GM21526 (cell line): ENCODE results near the gene CD8B.
A peak's percentile ranks its signal among the peaks of the same experiment; 100 is the strongest.
"Not testable (repeated sequence)": the region's sequence is repeated elsewhere in the genome, so short reads cannot be mapped to it uniquely, and the experiment has no call there.

Source experiments
- ATAC-seq: cut with Tn5 transposase; IDR thresholded peaks from one replicate; pipeline ENCODE4 v1.9.1; 2021; ENCODE audit warnings: moderate library complexity; ENCODE audit not compliant: unreplicated experiment, low FRiP score

The CD8B gene

DNA sequence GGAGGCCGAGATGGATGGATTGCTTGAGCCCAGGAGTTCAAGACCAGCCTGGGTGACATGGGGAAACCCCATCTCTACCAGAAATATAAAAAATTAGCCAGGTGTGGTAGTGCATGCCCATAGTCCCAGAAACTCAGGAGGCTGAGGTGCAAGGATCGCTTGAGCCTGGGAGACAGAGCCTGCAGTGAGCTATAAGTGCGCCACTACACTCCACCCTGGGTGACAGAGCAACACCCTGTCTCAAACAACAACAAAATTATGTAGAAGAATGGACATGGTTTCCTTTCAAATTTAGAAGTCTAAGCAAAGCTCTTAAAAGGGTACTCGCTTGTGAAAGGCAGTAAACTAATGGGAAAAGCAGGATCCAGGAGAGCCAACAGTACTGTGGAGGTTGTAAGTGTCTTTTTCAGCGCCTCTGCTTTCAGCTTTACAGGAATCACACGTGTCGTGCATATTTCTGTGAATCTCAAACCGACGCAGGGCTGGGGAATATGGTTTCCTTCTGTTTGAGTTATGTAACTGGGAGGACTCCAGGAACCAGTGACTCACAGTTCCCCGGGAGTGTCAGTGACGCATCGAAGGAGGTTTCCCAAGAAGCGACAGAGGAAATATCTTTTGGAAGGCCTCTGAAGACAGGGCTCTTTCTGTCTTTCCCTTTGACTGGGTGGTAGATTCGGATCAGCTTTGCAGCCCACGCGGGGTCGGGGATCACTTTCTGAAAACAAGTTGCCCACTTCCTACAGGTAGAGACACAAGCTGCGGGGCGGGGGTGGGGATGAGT is 24.6 kb downstream of the CD8B start:
- not testable (repeated sequence) for ATAC-seq

DNA sequence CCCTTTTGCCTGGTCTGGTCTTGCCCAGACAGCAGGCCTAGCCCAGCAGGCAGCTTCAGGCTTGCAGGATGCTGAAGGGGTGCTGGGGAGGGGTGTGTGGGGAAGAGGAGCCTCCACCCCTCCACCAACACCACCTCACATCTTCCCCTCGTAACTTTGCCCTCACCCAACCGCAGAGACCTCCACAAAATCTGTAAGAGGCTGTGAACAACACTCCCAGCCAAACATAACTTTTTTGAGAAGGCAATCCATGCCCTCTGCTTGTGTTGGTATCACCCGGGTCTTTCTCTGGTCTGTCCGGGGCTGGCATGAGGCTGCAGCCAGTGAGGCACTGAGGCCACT is 26.2 kb downstream of the CD8B start:
- ATAC-seq: not testable (repeated sequence)

- ATAC-seq: no peak
Measured at GRCh38 chr2:86833315-86833714, 28.4 kb downstream of the CD8B start.

GRCh38 chr2:86832334-86833096 is 29.2 kb downstream of the CD8B start:
- ATAC-seq: no peak

GRCh38 chr2:86831537-86831936 is 30.1 kb downstream of the CD8B start:
- no peak for ATAC-seq

DNA sequence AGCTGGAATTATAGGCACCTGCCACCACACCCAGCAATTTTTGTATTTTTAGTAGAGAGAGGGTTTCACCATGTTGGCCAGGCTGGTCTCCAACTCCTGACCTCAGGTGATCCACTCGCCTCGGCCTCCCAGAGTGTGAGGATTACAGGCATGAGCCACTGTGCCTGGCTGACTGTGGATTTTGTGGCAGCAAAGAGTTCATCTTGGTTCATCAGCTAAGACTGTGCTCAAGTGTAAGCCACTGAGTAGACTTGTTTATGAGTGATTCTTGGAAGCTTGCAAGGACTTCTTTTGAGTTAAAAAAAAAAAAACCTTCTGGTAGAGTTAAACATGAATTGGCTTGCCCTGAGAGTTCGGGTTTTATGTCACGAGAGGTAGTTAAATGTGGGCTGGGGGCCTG is 34.7 kb downstream of the CD8B start:
- no peak for ATAC-seq

GRCh38 chr2:86825693-86826381 is 35.8 kb downstream of the CD8B start:
- ATAC-seq: no peak

- ATAC-seq: no peak
Measured at GRCh38 chr2:86825036-86825692, 36.5 kb downstream of the CD8B start.

DNA sequence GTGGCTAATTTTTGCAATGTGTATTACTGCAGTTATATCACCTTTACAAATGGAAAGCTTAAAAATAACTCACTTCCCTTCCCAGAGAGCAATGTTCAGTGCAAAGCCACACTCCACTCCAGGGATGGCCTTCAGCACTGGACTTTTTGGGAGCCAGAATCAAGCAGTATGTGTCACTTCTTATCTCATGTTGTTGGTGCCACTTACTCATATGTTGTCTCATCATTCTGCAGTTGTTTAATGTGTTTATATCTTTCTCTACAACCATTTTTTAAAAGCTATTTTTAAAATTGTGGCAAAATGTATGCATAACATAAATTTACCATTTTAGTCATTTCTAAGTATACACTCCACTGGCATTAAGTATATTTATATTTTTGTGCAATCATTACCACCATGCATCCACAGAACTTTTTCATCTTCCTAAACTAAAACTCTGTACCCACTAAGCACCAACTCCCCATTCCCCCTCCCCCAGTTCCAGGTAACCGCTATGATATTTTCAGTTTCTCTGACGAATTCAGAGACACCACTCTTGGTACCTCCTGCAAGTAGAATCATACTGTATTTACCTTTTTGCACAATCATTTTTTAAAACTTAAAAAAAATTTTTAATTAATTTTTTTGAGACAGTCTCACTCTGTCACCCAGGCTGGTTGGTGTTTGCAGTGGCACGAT is 38.9 kb downstream of the CD8B start:
- ATAC-seq: no peak

- ATAC-seq: no peak
Measured at GRCh38 chr2:86821842-86822241, 39.8 kb downstream of the CD8B start.

DNA sequence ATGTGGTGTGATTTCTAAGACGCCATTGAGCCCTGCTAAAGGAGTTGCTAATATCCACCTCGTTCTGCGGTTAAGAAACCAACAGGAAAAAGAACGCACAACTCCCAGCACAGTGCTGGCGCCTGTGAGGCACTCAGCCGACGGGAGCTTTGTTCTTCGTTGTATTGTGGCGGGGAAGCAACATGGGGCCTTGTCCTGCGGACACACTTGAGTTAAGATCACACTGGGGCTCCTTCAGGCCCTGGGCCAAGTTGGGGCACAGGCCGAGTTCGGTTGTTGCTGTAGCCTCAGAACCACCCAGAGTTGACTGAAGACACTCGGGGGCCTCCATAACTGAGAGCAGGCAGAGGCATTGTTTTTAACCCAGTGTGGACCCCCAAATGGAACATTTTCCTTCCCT is 40.4 kb downstream of the CD8B start:
- no peak for ATAC-seq

- no peak for ATAC-seq
Measured at GRCh38 chr2:86818957-86819356, 42.7 kb downstream of the CD8B start.

- ATAC-seq: no peak
Measured at GRCh38 chr2:86818114-86818801, 43.4 kb downstream of the CD8B start.

DNA sequence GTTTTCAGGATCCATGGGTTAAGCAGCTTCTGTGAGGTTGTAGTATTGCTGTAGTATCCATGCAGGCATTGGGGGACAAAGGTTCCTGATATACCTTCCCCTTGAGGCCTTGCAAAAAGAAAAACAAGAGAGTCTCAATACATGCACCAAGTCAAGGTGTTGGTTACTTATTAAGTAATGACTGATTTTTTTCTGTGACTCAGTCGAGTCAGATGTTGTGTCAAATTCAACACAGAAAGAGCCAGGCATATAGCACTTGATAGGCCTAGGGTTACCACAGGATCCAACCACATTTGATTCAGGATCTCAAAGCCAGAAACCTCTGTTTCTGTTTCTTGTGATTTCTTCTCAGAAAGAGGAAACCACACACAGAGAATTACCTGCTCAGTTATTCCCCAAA is 46.1 kb downstream of the CD8B start:
- no peak for ATAC-seq

GRCh38 chr2:86809481-86810121 is 52.1 kb downstream of the CD8B start:
- no peak for ATAC-seq

DNA sequence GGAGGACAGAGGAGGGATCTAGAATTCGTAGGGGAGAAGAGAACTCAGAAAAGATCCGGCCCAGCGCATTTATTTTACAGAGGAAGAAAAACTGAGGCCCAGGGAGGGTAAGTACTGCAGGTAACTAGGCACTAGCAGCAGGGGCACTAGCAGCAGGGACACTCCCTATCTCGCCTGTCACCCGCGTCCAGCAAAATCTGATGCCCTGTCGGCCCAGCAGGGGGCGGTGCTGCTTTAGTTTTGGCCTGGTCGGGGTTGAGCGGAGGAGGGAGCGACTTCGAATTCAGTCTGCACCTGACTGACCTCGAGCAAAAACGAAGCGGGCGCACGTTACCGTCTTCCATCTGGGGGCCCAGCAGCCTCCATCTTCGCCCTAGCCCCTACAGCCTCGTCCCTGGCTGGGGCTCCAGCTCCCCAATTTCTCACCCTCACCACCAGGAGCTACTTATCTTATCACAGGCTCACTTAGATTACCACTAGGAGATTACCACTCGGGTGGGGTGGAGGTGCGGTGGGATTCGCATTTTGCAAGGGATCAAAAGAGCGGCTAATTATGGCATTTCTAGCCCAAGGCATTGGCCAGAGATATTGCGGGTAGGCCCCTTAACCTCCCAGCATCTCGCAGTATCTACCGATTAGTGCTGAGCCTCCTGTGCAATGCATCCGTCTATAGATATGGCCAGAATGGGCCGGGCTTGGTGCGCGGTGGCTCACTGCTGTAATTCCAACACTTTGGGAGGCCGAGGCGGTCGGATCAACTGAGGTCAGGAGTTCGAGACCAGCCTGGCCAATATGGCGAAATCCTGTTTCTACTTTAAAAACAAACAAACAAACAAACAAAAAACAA is 53.1 kb downstream of the CD8B start:
- peak; percentile 87 for ATAC-seq

DNA sequence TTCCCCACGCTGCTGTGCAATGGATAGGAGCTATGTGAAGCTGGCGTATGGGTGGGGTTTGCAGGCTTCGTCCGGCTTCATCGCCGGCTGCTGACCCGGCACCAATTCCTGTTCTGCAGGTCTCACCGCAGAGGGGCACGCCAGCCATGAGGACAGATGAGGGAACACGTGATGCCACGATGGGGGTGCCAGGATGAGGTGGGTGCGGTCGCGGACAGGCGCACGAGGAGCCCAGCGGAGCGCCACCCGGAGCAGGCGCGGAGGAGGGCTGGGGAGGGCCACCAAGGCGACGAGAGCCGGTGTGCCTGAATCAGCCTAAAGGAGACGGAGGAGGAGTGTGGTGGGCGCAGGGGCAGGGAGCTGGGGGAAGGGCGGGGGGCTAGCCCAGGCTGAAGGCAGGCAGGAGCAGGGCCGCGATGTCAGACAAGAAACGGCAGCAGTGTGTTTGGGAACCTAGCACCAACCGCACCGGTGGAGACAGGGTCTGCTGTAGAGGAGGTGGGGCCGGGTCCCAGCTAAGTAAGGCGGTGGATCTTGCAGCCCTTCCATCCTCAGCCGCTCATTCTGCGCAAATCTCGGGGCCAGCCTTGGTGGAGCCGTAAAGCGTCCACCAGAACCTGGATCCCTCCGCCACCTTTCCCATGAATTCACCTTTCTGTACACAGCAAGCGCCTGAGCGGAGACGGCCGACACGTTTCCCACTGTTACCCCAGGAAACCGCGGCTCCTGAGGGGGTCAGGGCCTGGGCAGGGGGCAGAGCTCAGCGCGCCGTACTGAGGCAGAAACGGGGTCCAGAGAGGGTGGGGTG is 54.0 kb downstream of the CD8B start:
- ATAC-seq: no peak

DNA sequence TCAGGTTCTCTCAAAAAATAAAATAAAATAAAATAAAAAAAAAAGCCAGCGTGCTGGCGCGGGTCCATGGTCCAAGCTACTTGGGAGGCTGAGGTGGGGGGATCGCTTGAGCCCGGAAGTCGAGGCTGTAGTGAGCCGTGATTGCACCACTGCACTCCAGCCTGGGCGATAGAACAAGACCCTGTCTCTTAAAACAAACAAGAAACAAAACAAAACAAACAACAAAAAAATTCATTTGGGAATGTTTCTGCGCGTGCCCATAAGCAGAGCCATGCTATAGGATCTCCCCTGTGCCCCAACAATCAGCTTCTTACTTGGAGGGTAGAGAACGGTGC is 54.6 kb downstream of the CD8B start:
- no peak for ATAC-seq
